GM10248 (cell line): ENCODE measurements around the gene FOXO1.

Source experiments
- CTCF ChIA-PET: fragments of 300-600 bp; sonication (Branson Sonifier 250); formaldehyde crosslinking; extraction: SDS; loops from one replicate; lab custom pipeline; 2021; ENCODE audit warnings: antibody characterized with exemption; lab: Yijun Ruan, JAX
- POLR2A ChIA-PET: fragments of 350-650 bp; sonication (Branson Sonifier 250); formaldehyde crosslinking; extraction: SDS; loops from one replicate; lab custom pipeline; 2020; ENCODE audit warnings: antibody characterized with exemption; lab: Yijun Ruan, JAX
- DNase-seq: peaks from one replicate; pipeline ENCODE4 v3.0.0; 2012; ENCODE audit errors: extremely low spot score
- CTCF ChIP-seq: IDR thresholded peaks from 2 replicates; pipeline ENCODE4 v1.5.1; 2012; ENCODE audit warnings: mild to moderate bottlenecking, low read depth; ENCODE audit errors: extremely low read depth, missing control alignments, control extremely low read depth

Gene FOXO1

DNA sequence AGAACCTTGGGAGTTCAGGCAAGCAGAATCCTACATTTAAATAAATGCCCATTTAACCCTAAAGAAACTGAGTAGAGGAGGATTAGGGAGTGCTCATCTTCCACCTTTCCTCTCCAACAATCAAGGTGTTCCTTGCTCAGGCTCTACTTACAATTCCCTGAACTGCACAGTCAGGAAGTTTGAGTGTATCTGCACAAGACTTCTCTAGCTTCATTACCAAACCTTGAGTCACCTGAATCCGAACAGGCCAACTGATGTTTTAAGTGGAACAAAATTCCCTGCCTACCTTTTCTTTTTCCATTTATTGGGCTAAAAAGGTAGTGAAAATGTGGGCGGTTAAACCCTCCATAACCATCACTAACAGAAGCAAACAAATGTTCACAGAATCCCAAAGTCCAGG, 78.3 kb downstream of the FOXO1 start:
- no peak for TF ChIP-seq CTCF
- ChIA-PET POLR2A (no interaction called here), CTCF (no interaction called here)
- DNase-seq = no peak

DNA sequence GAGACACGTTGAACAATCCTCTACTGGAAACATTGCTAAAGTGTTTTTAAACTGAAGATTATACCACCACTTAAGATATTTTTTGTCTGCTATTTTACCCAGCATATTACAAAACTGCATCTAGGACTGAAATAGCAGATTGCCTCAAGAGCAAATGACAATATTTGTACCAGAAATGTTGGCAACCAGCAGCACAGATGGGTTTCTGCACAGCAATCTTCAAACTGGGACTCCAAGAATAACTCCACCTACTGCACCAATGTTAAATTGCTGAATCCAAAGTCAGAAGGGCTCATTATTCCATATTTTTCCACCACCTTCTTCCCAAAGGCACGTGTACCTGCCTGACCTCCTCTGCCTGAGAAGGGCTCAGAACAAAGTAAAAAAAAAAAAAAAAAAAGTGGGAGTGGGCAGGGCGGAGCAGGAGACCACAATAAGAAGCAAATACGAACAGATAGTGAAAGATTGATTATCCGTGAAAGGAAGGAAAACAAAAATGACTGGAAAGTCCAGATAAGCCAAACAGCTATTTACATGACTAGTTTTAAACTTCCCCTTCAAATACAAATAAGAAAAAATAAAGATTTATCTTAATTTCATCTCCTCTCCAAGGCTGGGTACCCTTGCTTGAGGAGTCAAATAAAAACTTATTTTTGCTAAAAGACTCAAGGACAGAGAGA, 79.4 kb downstream of the FOXO1 start:
- CTCF ChIA-PET = no interaction called here
- TF ChIP-seq CTCF = no peak
- DNase-seq = no peak
- POLR2A ChIA-PET = no interaction called here

DNA sequence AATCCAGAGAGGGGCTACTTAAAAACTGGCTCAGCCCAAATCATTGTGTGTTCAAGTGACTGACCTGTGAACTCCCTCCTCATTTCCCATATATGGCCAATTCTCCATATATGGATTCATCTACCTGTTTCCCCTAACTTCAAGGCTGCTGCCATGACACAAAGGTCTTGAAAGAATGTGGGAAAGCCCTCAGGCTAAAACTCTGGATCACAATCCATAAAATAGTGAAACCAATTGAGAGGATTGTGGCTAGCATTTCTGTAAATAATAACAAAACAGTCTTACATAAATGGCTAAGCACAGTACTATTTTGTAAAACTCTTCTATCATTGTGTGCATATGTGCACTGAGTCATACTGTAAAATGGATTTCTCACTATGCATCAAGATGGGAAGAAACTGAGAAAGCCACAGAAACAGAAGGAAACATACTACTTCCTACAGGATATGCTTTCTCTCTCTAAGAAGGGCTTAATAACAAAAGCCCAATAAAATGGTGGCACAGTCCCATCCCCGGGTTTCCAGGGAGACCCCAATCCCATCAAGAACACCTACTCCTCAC, 80.5 kb downstream of the FOXO1 start:
- TF ChIP-seq CTCF = no peak
- ChIA-PET CTCF (no interaction called here), POLR2A (no interaction called here)
- no peak for DNase-seq

DNA sequence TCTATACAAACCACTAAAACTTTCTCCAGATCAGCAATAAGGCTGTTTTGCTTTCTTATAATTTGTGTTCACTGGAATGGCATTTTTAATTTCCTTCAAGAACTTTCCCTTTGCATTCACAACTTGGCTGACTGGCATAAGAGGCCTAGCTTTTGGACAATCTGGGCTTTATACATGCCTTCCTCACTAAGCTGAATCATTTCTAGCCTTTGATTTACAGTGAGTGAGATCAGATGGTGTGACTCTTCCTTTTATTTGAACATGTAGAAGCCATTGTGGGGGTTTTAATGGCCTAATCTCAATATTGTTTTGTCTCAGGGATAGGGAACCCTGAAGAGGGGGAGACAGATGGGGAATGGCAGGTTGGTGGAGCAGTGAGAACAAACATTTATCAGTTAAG, 82.7 kb downstream of the FOXO1 start:
- no peak for TF ChIP-seq CTCF
- POLR2A ChIA-PET = no interaction called here
- CTCF ChIA-PET = interaction anchor here (2.0 kb wide), 1 partner anchor 16 kb away, joined by 4 read pairs; no protein-coding TSS in a partner anchor
- DNase-seq = no peak

- CTCF ChIA-PET = interaction anchor here (0.8 to 2.0 kb wide), 2 partner anchors 20 to 100 kb away, joined by 3 to 5 read pairs; no protein-coding TSS in a partner anchor
- POLR2A ChIA-PET = no interaction called here
- DNase-seq = no peak
- TF ChIP-seq CTCF = no peak
Measured at GRCh38 chr13:40582531-40582930, 83.9 kb downstream of the FOXO1 start.

- DNase-seq = no peak
- POLR2A ChIA-PET = no interaction called here
- TF ChIP-seq CTCF = no peak
- CTCF ChIA-PET = interaction anchor here (1.2 to 2.0 kb wide), 5 partner anchors 10 to 19 kb away, joined by 3 to 7 read pairs (median 5); no protein-coding TSS in a partner anchor
Measured at GRCh38 chr13:40581277-40581579, 85.2 kb downstream of the FOXO1 start.
